HEK293 (cell line): ENCODE measurements around the gene PLCXD1.

ENCODE experiments used
- CTCF ChIA-PET: fragments of 350-600 bp; formaldehyde crosslinking; extraction: SDS; loops from one replicate; lab custom pipeline; 2021; ENCODE audit warnings: antibody characterized with exemption; lab: Yijun Ruan, JAX
- POLR2A ChIA-PET: fragments of 300-600 bp; formaldehyde crosslinking; extraction: SDS; loops from one replicate; lab custom pipeline; 2020; ENCODE audit warnings: antibody characterized with exemption, inconsistent platforms; lab: Yijun Ruan, JAX
- H3K27ac ChIP-seq: fragments of 200-500 bp; sonication (Bioruptor generic); 2 replicates; pipeline ENCODE4 v1.5.1; 2014; ENCODE audit warnings: low read depth, low read length, control low read depth, inconsistent platforms; ENCODE audit errors: extremely low read depth
- H3K36me3 ChIP-seq, 2 experiments: fragments of 200-500 bp in 1 of 2; sonication (Bioruptor generic) in 1 of 2; 1 replicate in 1 of 2; 2 replicates in 1 of 2; pipeline ENCODE4 v1.5.1; 2014 to 2017; ENCODE audit warnings: inconsistent platforms in 2 of 2, low read length in 2 of 2; ENCODE audit not compliant: control insufficient read depth in 2 of 2, insufficient read depth in 1 of 2
- H3K4me1 ChIP-seq: fragments of 200-500 bp; sonication (Bioruptor generic); 2 replicates; pipeline ENCODE4 v1.5.1; 2014; ENCODE audit warnings: mild to moderate bottlenecking, low read length, inconsistent platforms; ENCODE audit not compliant: control insufficient read depth, insufficient read depth
- H3K4me3 ChIP-seq: 2 replicates; pipeline ENCODE4 v1.5.1; 2011; ENCODE audit warnings: low read depth, mild to moderate bottlenecking, control low read depth, low read length, moderate library complexity
- H3K9me3 ChIP-seq: fragments of 200-500 bp; sonication (Bioruptor generic); 2 replicates; pipeline ENCODE4 v1.5.1; 2014; ENCODE audit warnings: low read depth, low read length, inconsistent platforms; ENCODE audit not compliant: control insufficient read depth, insufficient read depth
- AEBP2 ChIP-seq: fragments of 450-650 bp; formaldehyde crosslinking; IDR thresholded peaks from 2 replicates; pipeline ENCODE4 v1.5.1; 2016; ENCODE audit warnings: missing biosample characterization, missing genetic modification characterization, borderline replicate concordance
- ATF2 ChIP-seq: fragments of 450-650 bp; formaldehyde crosslinking; IDR thresholded peaks from 2 replicates; pipeline ENCODE4 v1.5.1; 2016; ENCODE audit warnings: missing biosample characterization, missing genetic modification characterization, low read depth
- PATZ1 ChIP-seq: fragments of 450-650 bp; formaldehyde crosslinking; IDR thresholded peaks from 2 replicates; pipeline ENCODE4 v1.5.1; 2016; ENCODE audit warnings: missing biosample characterization, missing genetic modification characterization
- TCF7L2 ChIP-seq: IDR thresholded peaks from 2 replicates; pipeline ENCODE4 v1.6.1; 2011; ENCODE audit warnings: low read depth, mild to moderate bottlenecking, inconsistent platforms, low read length, moderate library complexity, borderline replicate concordance
- YY1 ChIP-seq: fragments of 450-650 bp; formaldehyde crosslinking; IDR thresholded peaks from 2 replicates; pipeline ENCODE4 v1.5.1; 2018; ENCODE audit warnings: missing biosample characterization, missing genetic modification characterization
- ZNF114 ChIP-seq: fragments of 450-650 bp; formaldehyde crosslinking; IDR thresholded peaks from 2 replicates; pipeline ENCODE4 v1.5.0; 2017; ENCODE audit warnings: missing biosample characterization, missing genetic modification characterization
- ZNF169 ChIP-seq: fragments of 450-650 bp; formaldehyde crosslinking; IDR thresholded peaks from 2 replicates; pipeline ENCODE4 v1.5.1; 2016; ENCODE audit warnings: missing biosample characterization, missing genetic modification characterization
- ZNF2 ChIP-seq: fragments of 450-650 bp; formaldehyde crosslinking; IDR thresholded peaks from 2 replicates; pipeline ENCODE4 v1.5.1; 2016; ENCODE audit warnings: missing biosample characterization, missing genetic modification characterization
- ZNF202 ChIP-seq: fragments of 450-650 bp; formaldehyde crosslinking; IDR thresholded peaks from 2 replicates; pipeline ENCODE4 v1.5.1; 2016; ENCODE audit warnings: missing biosample characterization, missing genetic modification characterization, borderline replicate concordance
- ZNF23 ChIP-seq: fragments of 450-650 bp; formaldehyde crosslinking; IDR thresholded peaks from 2 replicates; pipeline ENCODE4 v1.5.1; 2016; ENCODE audit warnings: missing biosample characterization, missing genetic modification characterization, borderline replicate concordance
- ZNF24 ChIP-seq: fragments of 450-650 bp; formaldehyde crosslinking; IDR thresholded peaks from 2 replicates; pipeline ENCODE4 v1.5.1; 2016; ENCODE audit warnings: missing biosample characterization, missing genetic modification characterization
- ZNF302 ChIP-seq: fragments of 450-650 bp; formaldehyde crosslinking; IDR thresholded peaks from 2 replicates; pipeline ENCODE4 v1.5.1; 2016; ENCODE audit warnings: missing biosample characterization, missing genetic modification characterization, low read depth
- ZNF426 ChIP-seq: fragments of 450-650 bp; formaldehyde crosslinking; IDR thresholded peaks from 2 replicates; pipeline ENCODE4 v1.5.1; 2017; ENCODE audit warnings: missing biosample characterization, missing genetic modification characterization, mild to moderate bottlenecking, inconsistent platforms, moderate library complexity
- ZNF501 ChIP-seq: fragments of 450-650 bp; formaldehyde crosslinking; IDR thresholded peaks from 2 replicates; pipeline ENCODE4 v1.5.1; 2016; ENCODE audit warnings: missing biosample characterization, missing genetic modification characterization
- ZNF555 ChIP-seq: fragments of 450-650 bp; formaldehyde crosslinking; conservative IDR thresholded peaks from 2 replicates; pipeline ENCODE4 v1.5.1; 2017; ENCODE audit warnings: missing biosample characterization, mild to moderate bottlenecking, missing genetic modification characterization, inconsistent platforms
- ZNF560 ChIP-seq: fragments of 450-650 bp; formaldehyde crosslinking; IDR thresholded peaks from 2 replicates; pipeline ENCODE4 v1.5.1; 2017; ENCODE audit warnings: missing biosample characterization, missing genetic modification characterization, borderline replicate concordance
- ZNF610 ChIP-seq: fragments of 450-650 bp; formaldehyde crosslinking; IDR thresholded peaks from 2 replicates; pipeline ENCODE4 v1.5.1; 2016; ENCODE audit warnings: missing biosample characterization, missing genetic modification characterization, borderline replicate concordance
- ZNF664 ChIP-seq: fragments of 450-650 bp; formaldehyde crosslinking; IDR thresholded peaks from 2 replicates; pipeline ENCODE4 v1.5.1; 2016; ENCODE audit warnings: missing biosample characterization, missing genetic modification characterization
- ZNF707 ChIP-seq: fragments of 450-650 bp; formaldehyde crosslinking; IDR thresholded peaks from 2 replicates; pipeline ENCODE4 v1.5.1; 2016; ENCODE audit warnings: missing biosample characterization, missing genetic modification characterization
- ZNF792 ChIP-seq: fragments of 450-650 bp; formaldehyde crosslinking; IDR thresholded peaks from 2 replicates; pipeline ENCODE4 v1.5.1; 2016; ENCODE audit warnings: missing biosample characterization, missing genetic modification characterization
- ZSCAN4 ChIP-seq: fragments of 450-650 bp; formaldehyde crosslinking; IDR thresholded peaks from 2 replicates; pipeline ENCODE4 v1.5.1; 2017; ENCODE audit warnings: missing biosample characterization, missing genetic modification characterization

PLCXD1 gene

GRCh38 chrX:333611-334311 lies 52.6 kb downstream of the PLCXD1 start:
- H3K27ac ChIP-seq = no peak overlapping the region
- no peaks in the 10 kb centered on the region for H3K4me1 ChIP-seq
- POLR2A ChIA-PET = no interaction called here
- CTCF ChIA-PET = no interaction called here
- H3K9me3 ChIP-seq = no peaks in the 10 kb centered on the region
- H3K4me3 ChIP-seq = no peak overlapping the region
- TF ChIP-seq PATZ1 (tag by site-specific recombination) = no peak
- H3K36me3 ChIP-seq = peaks cover 0 to 29% of the 10 kb centered on the region in 2 experiments; a peak in 1 of 3 replicates

- Histone ChIP-seq H3K27ac (no peak overlapping the region), H3K9me3 (no peaks in the 10 kb centered on the region), H3K36me3 (peaks cover 0 to 31% of the 10 kb centered on the region in 2 experiments; a peak in 1 of 3 replicates), H3K4me3 (no peak overlapping the region), H3K4me1 (no peaks in the 10 kb centered on the region)
- TF ChIP-seq ZSCAN4 (tag by site-specific recombination) = no peak
- TF ChIP-seq ZNF501 = no peak
- ChIA-PET CTCF (no interaction called here), POLR2A (no interaction called here)
Observed at GRCh38 chrX:334331-334891, 53.2 kb downstream of the PLCXD1 start.

- Histone ChIP-seq H3K9me3 (no peaks in the 10 kb centered on the region), H3K36me3 (peaks cover 0 to 31% of the 10 kb centered on the region in 2 experiments; a peak in 1 of 3 replicates), H3K4me3 (no peak overlapping the region), H3K27ac (no peak overlapping the region), H3K4me1 (no peaks in the 10 kb centered on the region)
- CTCF ChIA-PET = no interaction called here
- POLR2A ChIA-PET = no interaction called here
- TF ChIP-seq ZNF664 (tag by site-specific recombination) (no peak), ZNF610 (no peak), ZNF707 (tag by site-specific recombination) (no peak), ZNF202 (tag by site-specific recombination) (no peak), ZNF426 (tag by site-specific recombination) (no peak), ZNF114 (no peak), ZNF169 (tag by site-specific recombination) (no peak), ZNF792 (tag by site-specific recombination) (no peak), YY1 (no peak), ZNF560 (no peak), ZNF2 (tag by site-specific recombination) (no peak)
Observed at GRCh38 chrX:334971-335757, 54.0 kb downstream of the PLCXD1 start.

- ChIA-PET POLR2A (no interaction called here), CTCF (no interaction called here)
- Histone ChIP-seq H3K27ac (no peak overlapping the region), H3K4me1 (no peaks in the 10 kb centered on the region), H3K4me3 (no peak overlapping the region), H3K9me3 (no peaks in the 10 kb centered on the region), H3K36me3 (peaks cover 0 to 31% of the 10 kb centered on the region in 2 experiments; a peak in 1 of 3 replicates)
- TF ChIP-seq ZNF302 (tag by site-specific recombination) (no peak), AEBP2 (no peak), ZNF555 (no peak), ATF2 (tag by site-specific recombination) (no peak), TCF7L2 (no peak), ZNF24 (no peak), ZNF114 (no peak), ZNF23 (no peak)
Observed at GRCh38 chrX:335758-336155, 54.6 kb downstream of the PLCXD1 start.
